Ishikawa (cell line): ENCODE results near the gene SUSD6.

Experiments used
- CEBPB ChIP-seq: IDR thresholded peaks from 2 replicates; pipeline ENCODE4 v1.6.1; 2012
- CREB1 ChIP-seq: IDR thresholded peaks from 2 replicates; pipeline ENCODE4 v1.6.1; 2012; ENCODE audit warnings: low read depth
- EGR1 ChIP-seq: IDR thresholded peaks from 2 replicates; pipeline ENCODE4 v1.6.1; 2012
- EP300 ChIP-seq: IDR thresholded peaks from 2 replicates; pipeline ENCODE4 v1.6.1; 2012; ENCODE audit warnings: borderline replicate concordance
- FOXM1 ChIP-seq: IDR thresholded peaks from 2 replicates; pipeline ENCODE4 v1.6.1; 2012; ENCODE audit warnings: low read depth, borderline replicate concordance
- MAX ChIP-seq: IDR thresholded peaks from 2 replicates; pipeline ENCODE4 v1.6.1; 2012
- NFIC ChIP-seq: IDR thresholded peaks from 2 replicates; pipeline ENCODE4 v1.6.1; 2012
- RAD21 ChIP-seq: IDR thresholded peaks from 2 replicates; pipeline ENCODE4 v1.6.1; 2012; ENCODE audit warnings: low read depth
- REST ChIP-seq: IDR thresholded peaks from 2 replicates; pipeline ENCODE4 v1.6.1; 2012; ENCODE audit warnings: low read depth, mild to moderate bottlenecking
- TAF1 ChIP-seq: IDR thresholded peaks from 2 replicates; pipeline ENCODE4 v1.6.1; 2012; ENCODE audit warnings: low read depth, mild to moderate bottlenecking
- TCF12 ChIP-seq: IDR thresholded peaks from 2 replicates; pipeline ENCODE4 v1.6.1; 2012; ENCODE audit warnings: low read depth
- TEAD4 ChIP-seq: IDR thresholded peaks from 2 replicates; pipeline ENCODE4 v1.6.1; 2012
- USF1 ChIP-seq: IDR thresholded peaks from 2 replicates; pipeline ENCODE4 v1.6.1; 2012
- YY1 ChIP-seq: IDR thresholded peaks from 2 replicates; pipeline ENCODE4 v1.6.1; 2012; ENCODE audit warnings: low read depth
- ZBTB7A ChIP-seq: IDR thresholded peaks from 2 replicates; pipeline ENCODE4 v1.6.1; 2012; ENCODE audit warnings: low read depth

SUSD6 gene

GRCh38 chr14:69625299-69626131 is 14.1 kb downstream of the SUSD6 start:
- TF ChIP-seq RAD21, result no peak
- TF ChIP-seq EP300, result no peak
- TF ChIP-seq MAX, result no peak
- no peak for TF ChIP-seq CREB1
- no peak for TF ChIP-seq REST

GRCh38 chr14:69626132-69626500 is 14.7 kb downstream of the SUSD6 start:
- no peak for TF ChIP-seq CREB1
- TF ChIP-seq USF1, result no peak
- no peak for TF ChIP-seq ZBTB7A
- TF ChIP-seq CEBPB, result no peak
- TF ChIP-seq TCF12, result no peak
- no peak for TF ChIP-seq EGR1
- no peak for TF ChIP-seq YY1
- TF ChIP-seq FOXM1, result no peak
- TF ChIP-seq EP300, result no peak
- no peak for TF ChIP-seq TAF1
- no peak for TF ChIP-seq REST
- no peak for TF ChIP-seq TEAD4
- no peak for TF ChIP-seq MAX
- no peak for TF ChIP-seq RAD21

- TF ChIP-seq MAX (no peak), YY1 (no peak), TAF1 (no peak), REST (no peak), CEBPB (no peak), RAD21 (no peak)
Measured at GRCh38 chr14:69629225-69630127, 18.1 kb downstream of the SUSD6 start.

- TF ChIP-seq REST (no peak), ZBTB7A (no peak), TAF1 (no peak), MAX (no peak), EGR1 (no peak), RAD21 (no peak), CEBPB (no peak), TCF12 (no peak), FOXM1 (no peak), USF1 (no peak), NFIC (no peak), CREB1 (no peak)
Measured at GRCh38 chr14:69630360-69630759, 19.0 kb downstream of the SUSD6 start.
